MCF 10A (cell line): ENCODE measurements around the gene MRGPRF. TPM values are rescaled to one million over a fixed set of nuclear protein-coding genes. Genes with fewer than 3 reads are reported as not detected.
A peak's percentile ranks its signal among the peaks of the same experiment; 100 is the strongest.
"Not testable (repeated sequence)": the region's sequence is repeated elsewhere in the genome, so short reads cannot be mapped to it uniquely, and the experiment has no call there.

Experiments
- BruUV-seq: library from RNA; stranded (reverse); fragments of 400-500 nt; replicated peaks from 2 replicates; lab custom pipeline; 2021; lab: Mats Ljungman, UMichigan
- CTCF ChIA-PET: fragments of 300-600 bp; sonication (Branson Sonifier 250); formaldehyde crosslinking; extraction: SDS; loops from one replicate; lab custom pipeline; 2021; ENCODE audit warnings: antibody characterized with exemption, inconsistent platforms; lab: Yijun Ruan, JAX
- POLR2A ChIA-PET: fragments of 300-600, 350-650 bp; sonication (Branson Sonifier 250); formaldehyde crosslinking; extraction: SDS; loops from one replicate; lab custom pipeline; 2020; ENCODE audit warnings: antibody characterized with exemption, inconsistent platforms; lab: Yijun Ruan, JAX
- DNase-seq: peaks from one replicate; pipeline ENCODE4 v3.0.0-alpha.2; 2018; ENCODE audit not compliant: unreplicated experiment
- H3K27ac Mint-ChIP-seq: one replicate; pipeline ENCODE4 v1.8.0; 2022; ENCODE audit warnings: mild to moderate bottlenecking, low read depth, mixed read lengths; ENCODE audit not compliant: unreplicated experiment
- H3K27me3 Mint-ChIP-seq: one replicate; pipeline ENCODE4 v1.8.0; 2022; ENCODE audit warnings: mixed read lengths; ENCODE audit not compliant: insufficient read depth, unreplicated experiment
- H3K36me3 Mint-ChIP-seq: one replicate; pipeline ENCODE4 v1.8.0; 2022; ENCODE audit warnings: mild to moderate bottlenecking, moderate library complexity, mixed read lengths; ENCODE audit not compliant: insufficient read depth, unreplicated experiment
- H3K4me1 Mint-ChIP-seq: one replicate; pipeline ENCODE4 v1.8.0; 2022; ENCODE audit warnings: mixed read lengths; ENCODE audit not compliant: insufficient read depth, unreplicated experiment
- H3K4me3 Mint-ChIP-seq: one replicate; pipeline ENCODE4 v1.8.0; 2022; ENCODE audit warnings: mild to moderate bottlenecking, moderate library complexity, mixed read lengths; ENCODE audit not compliant: unreplicated experiment
- H3K9me3 Mint-ChIP-seq: one replicate; pipeline ENCODE4 v1.8.0; 2022; ENCODE audit warnings: mixed read lengths; ENCODE audit not compliant: unreplicated experiment
- CTCF ChIP-seq: fragments of 200-600 bp; IDR thresholded peaks from one replicate; pipeline ENCODE4 v1.8.0; 2022; ENCODE audit warnings: antibody characterized with exemption, mild to moderate bottlenecking; ENCODE audit not compliant: unreplicated experiment
- intact Hi-C: fragments of 100-400 bp; cut with micrococcal nuclease; formaldehyde crosslinking; loops from 2 replicates; pipeline ENCODE4 v1.14.1; 2022
- total RNA-seq: library from RNA; stranded (reverse); gene quantifications from 2 replicates; pipeline ENCODE4 v1.2.3, GENCODE V29; 2022

The MRGPRF gene
- total RNA-seq, 1 experiment from 2014 or later, result not detected

- POLR2A ChIA-PET, result no interaction called here
- no peak for TF ChIP-seq CTCF
- no peaks in the 10 kb centered on the region for H3K4me1 Mint-ChIP-seq
- DNase-seq, result no peak
- no peak overlapping the region for H3K27ac Mint-ChIP-seq
- H3K27me3 Mint-ChIP-seq, result no peaks in the 10 kb centered on the region
- H3K4me3 Mint-ChIP-seq, result no peak overlapping the region
- intact Hi-C loops, result no loop called here
- no peaks in the 10 kb centered on the region for H3K9me3 Mint-ChIP-seq
- CTCF ChIA-PET, result interaction anchor here (0.6 to 2.2 kb wide), 4 partner anchors 11 to 537 kb away, joined by 3 to 6 read pairs (median 4); partner anchors contain the start of gene MRGPRF
- BruUV-seq, result no TSS peak
- H3K36me3 Mint-ChIP-seq, result no peaks in the 10 kb centered on the region
Observed at GRCh38 chr11:69001243-69002081, 11.6 kb downstream of the MRGPRF start.

GRCh38 chr11:69000831-69001242, 12.2 kb downstream of the MRGPRF start:
- intact Hi-C loops, result no loop called here
- CTCF ChIA-PET, result interaction anchor here (0.7 to 2.2 kb wide), 2 partner anchors 12 to 96 kb away, joined by 3 to 6 read pairs; partner anchors contain the start of gene MRGPRF
- TF ChIP-seq CTCF, result peak; percentile 25
- DNase-seq, result peak; percentile 67
- BruUV-seq, result no TSS peak
- Mint-ChIP-seq H3K4me3 (no peak overlapping the region), H3K27me3 (no peaks in the 10 kb centered on the region), H3K36me3 (peaks cover under 1% of the 10 kb centered on the region), H3K9me3 (no peaks in the 10 kb centered on the region), H3K27ac (no peak overlapping the region), H3K4me1 (no peaks in the 10 kb centered on the region)
- POLR2A ChIA-PET, result no interaction called here

- no TSS peak for BruUV-seq
Observed at GRCh38 chr11:69000391-69000790, 12.7 kb downstream of the MRGPRF start.

GRCh38 chr11:68999748-69000355, 13.2 kb downstream of the MRGPRF start:
- H3K4me3 Mint-ChIP-seq, BruUV-seq, H3K27ac Mint-ChIP-seq, H3K9me3 Mint-ChIP-seq, H3K36me3 Mint-ChIP-seq, POLR2A ChIA-PET, H3K27me3 Mint-ChIP-seq, intact Hi-C loops, DNase-seq, H3K4me1 Mint-ChIP-seq: not testable (repeated sequence)
- CTCF ChIA-PET, result interaction anchor here (0.6 kb wide), 1 partner anchor 505 kb away, joined by 3 read pairs; no protein-coding TSS in a partner anchor

More at GRCh38 chr11:69000391-69000790, 12.7 kb downstream of the MRGPRF start:
- intact Hi-C loops, result no loop called here
- ChIA-PET POLR2A (no interaction called here), CTCF (interaction anchor here (0.6 to 2.2 kb wide), 3 partner anchors 12 to 506 kb away, joined by 3 to 6 read pairs (median 3); partner anchors contain the start of gene MRGPRF)
- Mint-ChIP-seq H3K27me3 (no peaks in the 10 kb centered on the region), H3K36me3 (peaks cover 5% of the 10 kb centered on the region), H3K4me1 (no peaks in the 10 kb centered on the region), H3K9me3 (no peaks in the 10 kb centered on the region), H3K27ac (no peak overlapping the region), H3K4me3 (no peak overlapping the region)
- TF ChIP-seq CTCF, result no peak
- DNase-seq, result no peak
